ENCODE measurements around the gene SEMA3A. TPM values are rescaled to one million over a fixed set of nuclear protein-coding genes. Genes with fewer than 3 reads are reported as not detected.

SEMA3A gene
- total and polyA plus RNA-seq, 7 donors: 0.23 to 83.8 (median 50.1) TPM

DNA sequence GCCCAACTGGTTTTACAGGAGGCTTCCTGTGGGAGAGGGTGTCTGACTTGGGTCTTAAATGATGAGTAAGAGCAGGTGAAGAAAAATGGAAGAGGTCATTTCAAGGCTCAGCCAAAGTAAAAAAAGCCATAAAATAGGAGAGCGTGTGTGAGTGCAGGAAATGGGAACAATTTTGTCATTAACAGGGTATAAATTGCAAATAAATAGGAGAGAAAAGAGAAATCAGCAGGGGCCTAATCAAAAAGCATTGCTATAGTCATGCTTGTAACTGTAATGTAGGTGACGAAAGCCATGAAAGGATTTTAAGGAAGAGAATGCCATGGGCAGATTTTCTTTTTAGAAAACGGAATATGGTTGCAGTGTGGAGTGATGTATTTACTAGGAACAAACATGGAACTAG, 15.7 kb upstream of the SEMA3A start:
- no peak for TF ChIP-seq EP300 (IDR thresholded peaks at IDR 0.05)
- TF ChIP-seq, protein P1, sequence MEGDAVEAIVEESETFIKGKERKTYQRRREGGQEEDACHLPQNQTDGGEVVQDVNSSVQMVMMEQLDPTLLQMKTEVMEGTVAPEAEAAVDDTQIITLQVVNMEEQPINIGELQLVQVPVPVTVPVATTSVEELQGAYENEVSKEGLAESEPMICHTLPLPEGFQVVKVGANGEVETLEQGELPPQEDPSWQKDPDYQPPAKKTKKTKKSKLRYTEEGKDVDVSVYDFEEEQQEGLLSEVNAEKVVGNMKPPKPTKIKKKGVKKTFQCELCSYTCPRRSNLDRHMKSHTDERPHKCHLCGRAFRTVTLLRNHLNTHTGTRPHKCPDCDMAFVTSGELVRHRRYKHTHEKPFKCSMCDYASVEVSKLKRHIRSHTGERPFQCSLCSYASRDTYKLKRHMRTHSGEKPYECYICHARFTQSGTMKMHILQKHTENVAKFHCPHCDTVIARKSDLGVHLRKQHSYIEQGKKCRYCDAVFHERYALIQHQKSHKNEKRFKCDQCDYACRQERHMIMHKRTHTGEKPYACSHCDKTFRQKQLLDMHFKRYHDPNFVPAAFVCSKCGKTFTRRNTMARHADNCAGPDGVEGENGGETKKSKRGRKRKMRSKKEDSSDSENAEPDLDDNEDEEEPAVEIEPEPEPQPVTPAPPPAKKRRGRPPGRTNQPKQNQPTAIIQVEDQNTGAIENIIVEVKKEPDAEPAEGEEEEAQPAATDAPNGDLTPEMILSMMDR (IDR thresholded peaks at IDR 0.05): no peak
- no peak for TF ChIP-seq POLR2A (IDR thresholded peaks at IDR 0.05)
- no peak for TF ChIP-seq POLR2AphosphoS5 (IDR thresholded peaks at IDR 0.05)
- H3K4me1 ChIP-seq: peaks cover 0 to 5% (median 0%) of the 10 kb centered on the region in 4 donors
- intact Hi-C loops (cut with DNase I): no loop called here
- no peak overlapping the region for H3K27ac ChIP-seq
- H3K27me3 ChIP-seq: no peaks in the 10 kb centered on the region
- no peaks in the 10 kb centered on the region for H3K36me3 ChIP-seq
- no peaks in the 10 kb centered on the region for H3K9me3 ChIP-seq
- DNase-seq: no peak
- WGBS, 2 donors: 84 to 95% methylated on average over 3 of the region's 3 CpGs
- H3K4me3 ChIP-seq: no peak overlapping the region

DNA sequence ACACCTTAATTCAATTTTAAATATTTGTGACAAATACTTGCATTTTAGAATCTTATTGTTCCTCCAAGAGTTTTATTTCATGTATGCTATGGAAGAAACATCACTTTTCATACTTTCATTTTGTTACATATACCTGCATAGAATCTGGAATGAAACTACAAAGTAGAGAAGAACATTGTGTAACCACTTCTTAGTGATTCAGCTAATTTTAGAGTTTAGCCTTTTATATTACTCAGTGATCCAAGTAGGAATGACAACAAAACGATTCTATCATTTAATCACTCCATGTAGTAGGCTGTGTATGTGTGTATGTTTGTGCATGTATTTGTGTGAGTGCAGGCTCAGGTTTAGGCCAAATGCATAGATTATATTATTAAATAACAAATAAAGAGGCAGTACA, 14.4 kb upstream of the SEMA3A start:
- H3K9me3 ChIP-seq: no peaks in the 10 kb centered on the region

DNA sequence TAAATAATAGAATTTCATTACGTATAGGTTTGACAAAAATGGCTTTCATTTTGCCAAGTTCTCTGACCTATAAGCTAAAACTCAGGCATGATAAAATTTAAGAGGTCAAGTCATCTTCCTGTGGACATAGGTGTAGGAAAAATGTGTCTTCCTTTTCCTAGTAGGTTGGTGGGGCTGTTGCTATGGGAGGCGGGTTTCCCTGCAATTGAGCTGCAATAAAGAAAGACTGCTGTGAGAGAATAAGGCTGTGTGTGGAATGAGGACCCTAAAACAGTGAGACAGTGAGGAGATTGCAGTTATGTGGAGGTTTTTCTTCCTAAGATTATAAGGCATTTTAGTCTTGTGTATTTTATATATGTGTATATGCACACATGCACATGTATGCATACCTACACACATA, 13.0 kb upstream of the SEMA3A start:
- intact Hi-C loops (cut with DNase I): no loop called here
- Histone ChIP-seq H3K4me3 (no peak overlapping the region), H3K36me3 (no peaks in the 10 kb centered on the region), H3K27me3 (no peaks in the 10 kb centered on the region), H3K4me1 (peaks cover 0 to 11% (median 0%) of the 10 kb centered on the region in 4 donors), H3K9me3 (no peaks in the 10 kb centered on the region), H3K27ac (no peak overlapping the region)
- no peak for DNase-seq
- 92% methylated on average over 2 of the region's 2 CpGs for WGBS, 2 donors
- no peak for TF ChIP-seq EP300 (IDR thresholded peaks at IDR 0.05)
- TF ChIP-seq POLR2AphosphoS5 (IDR thresholded peaks at IDR 0.05): no peak
- no peak for TF ChIP-seq POLR2A (IDR thresholded peaks at IDR 0.05)
- TF ChIP-seq, protein P1 (IDR thresholded peaks at IDR 0.05): no peak

More for the DNA sequence above, 14.4 kb upstream of the SEMA3A start:
- H3K4me3 ChIP-seq: no peak overlapping the region
- H3K4me1 ChIP-seq: peaks cover 0 to 11% (median 0%) of the 10 kb centered on the region in 4 donors
- TF ChIP-seq POLR2AphosphoS5 (IDR thresholded peaks at IDR 0.05): no peak
- TF ChIP-seq, protein P1 (IDR thresholded peaks at IDR 0.05): no peak
- no peak for TF ChIP-seq EP300 (IDR thresholded peaks at IDR 0.05)
- TF ChIP-seq POLR2A (IDR thresholded peaks at IDR 0.05): no peak
- H3K27ac ChIP-seq: no peak overlapping the region
- no peak for DNase-seq
- intact Hi-C loops (cut with DNase I): no loop called here
- no peaks in the 10 kb centered on the region for H3K27me3 ChIP-seq
- H3K36me3 ChIP-seq: no peaks in the 10 kb centered on the region
- 60 to 81% methylated on average over 1 of the region's 1 CpG for WGBS, 2 donors

DNA sequence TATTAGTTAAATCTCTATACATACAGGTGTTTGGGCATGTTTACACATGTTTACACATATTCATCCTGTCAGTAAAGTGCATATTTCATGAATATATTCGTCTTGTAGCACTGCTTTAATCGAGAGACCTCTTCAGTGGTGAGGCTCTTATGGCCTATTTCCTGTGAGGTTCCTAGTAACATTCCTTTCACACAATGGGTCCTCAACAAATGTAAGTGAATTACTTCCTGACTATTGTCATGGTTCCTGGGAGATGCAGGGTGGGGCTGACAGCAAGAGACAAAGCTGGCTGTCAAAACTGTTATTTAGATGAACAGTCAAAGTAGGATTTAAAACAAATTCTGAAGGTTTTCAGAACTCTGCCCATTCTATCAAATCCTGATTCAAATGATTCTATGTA, 12.4 kb upstream of the SEMA3A start:
- 78 to 85% methylated on average over 2 of the region's 2 CpGs for WGBS, 2 donors
- Histone ChIP-seq H3K4me3 (no peak overlapping the region), H3K27me3 (no peaks in the 10 kb centered on the region), H3K27ac (no peak overlapping the region), H3K4me1 (peaks cover 0 to 11% (median 0%) of the 10 kb centered on the region in 4 donors), H3K36me3 (no peaks in the 10 kb centered on the region), H3K9me3 (no peaks in the 10 kb centered on the region)
- intact Hi-C loops (cut with DNase I): no loop called here
- no peak for DNase-seq
- TF ChIP-seq, protein P1 (IDR thresholded peaks at IDR 0.05): no peak
- TF ChIP-seq POLR2A (IDR thresholded peaks at IDR 0.05) (no peak), POLR2AphosphoS5 (IDR thresholded peaks at IDR 0.05) (no peak), EP300 (IDR thresholded peaks at IDR 0.05) (no peak)

DNA sequence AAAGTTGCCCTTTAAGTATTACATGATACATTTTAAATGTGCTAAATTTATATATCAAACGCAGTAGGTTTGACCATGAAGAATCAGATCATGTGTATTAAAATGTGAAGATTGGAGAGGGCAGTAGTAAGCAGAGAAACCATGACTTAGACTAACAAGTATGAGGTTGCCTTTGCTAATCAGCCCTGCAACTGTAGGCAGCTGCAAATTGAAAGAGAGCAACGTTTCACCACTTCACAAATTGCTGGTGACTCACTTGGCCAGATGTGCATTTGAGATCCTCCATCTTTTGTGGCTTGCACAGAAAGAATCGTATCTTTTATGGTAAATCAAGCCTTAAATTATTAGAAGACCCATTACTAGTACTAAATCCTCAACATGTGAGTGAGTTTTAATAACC, 10.1 kb upstream of the SEMA3A start:
- H3K27me3 ChIP-seq: no peaks in the 10 kb centered on the region
- no peaks in the 10 kb centered on the region for H3K36me3 ChIP-seq
- intact Hi-C loops (cut with DNase I): no loop called here
- no peak overlapping the region for H3K27ac ChIP-seq
- TF ChIP-seq EP300 (IDR thresholded peaks at IDR 0.05) (no peak), POLR2AphosphoS5 (IDR thresholded peaks at IDR 0.05) (no peak), POLR2A (IDR thresholded peaks at IDR 0.05) (no peak)
- TF ChIP-seq, protein P1 (IDR thresholded peaks at IDR 0.05): no peak
- H3K9me3 ChIP-seq: no peaks in the 10 kb centered on the region
- DNase-seq: no peak
- no peak overlapping the region for H3K4me3 ChIP-seq
- H3K4me1 ChIP-seq: peaks cover 0 to 22% (median 0%) of the 10 kb centered on the region in 4 donors
- WGBS, 2 donors: 62 to 79% methylated on average over 3 of the region's 3 CpGs

Data from sigmoid colon (tissue), 7 donors.